Parathyroid adenoma (tissue), 2 donors: ENCODE data around the gene CWC27.

ENCODE experiments used
- H2AFZ ChIP-seq: fragments of 300-600 bp; sonication (generic); one replicate; pipeline ENCODE4 v1.7.0; 2017; ENCODE audit warnings: antibody characterized with exemption, mild to moderate bottlenecking
- H3K27ac ChIP-seq: fragments of 300-600 bp; sonication (generic); one replicate; pipeline ENCODE4 v1.7.0; 2017
- H3K27me3 ChIP-seq: fragments of 300-600 bp; sonication (generic); one replicate; pipeline ENCODE4 v1.7.0; 2017; ENCODE audit warnings: low read length; ENCODE audit not compliant: control insufficient read depth, insufficient read depth
- H3K36me3 ChIP-seq: fragments of 300-600 bp; sonication (generic); one replicate; pipeline ENCODE4 v1.7.0; 2017; ENCODE audit warnings: low read length; ENCODE audit not compliant: control insufficient read depth, insufficient read depth
- H3K4me1 ChIP-seq: fragments of 300-600 bp; sonication (generic); one replicate; pipeline ENCODE4 v1.7.0; 2017; ENCODE audit warnings: control low read depth
- H3K4me2 ChIP-seq: fragments of 300-600 bp; sonication (generic); one replicate; pipeline ENCODE4 v1.7.0; 2017; ENCODE audit warnings: low read length
- H3K4me3 ChIP-seq: fragments of 300-600 bp; sonication (generic); one replicate; pipeline ENCODE4 v1.7.0; 2017; ENCODE audit warnings: low read depth, low read length
- H3K79me2 ChIP-seq: fragments of 300-600 bp; sonication (generic); one replicate; pipeline ENCODE4 v1.7.0; 2017; ENCODE audit warnings: control low read depth
- H3K9ac ChIP-seq: fragments of 300-600 bp; sonication (generic); one replicate; pipeline ENCODE4 v1.7.0; 2017; ENCODE audit warnings: mild to moderate bottlenecking
- H3K9me3 ChIP-seq: fragments of 300-600 bp; sonication (generic); one replicate; pipeline ENCODE4 v1.7.0; 2017; ENCODE audit warnings: low read length; ENCODE audit not compliant: control insufficient read depth
- CTCF ChIP-seq: fragments of 300-600 bp; sonication (generic); IDR thresholded peaks from one replicate; pipeline ENCODE4 v1.7.0; 2017; ENCODE audit warnings: antibody characterized with exemption, mild to moderate bottlenecking
- donor health status: primary hyperparathyroidism.

Gene CWC27

GRCh38 chr5:64768358-64769312 is at the start of gene CWC27, which contains the start of gene SREK1IP1:
CWC27 (plus strand) TSS chr5:64768930; CDS start chr5:64769147, 217 bp downstream.
SREK1IP1 (minus strand) TSS chr5:64768691; CDS start chr5:64768517, 174 bp downstream.
- peak within 1 kb of the TSS; percentile 80 for H3K4me3 ChIP-seq
- H3K9ac ChIP-seq: peak within 1 kb of the TSS; percentile 57
- peaks cover 57% of the 10 kb centered on the region for H3K79me2 ChIP-seq
- peak; percentile 19 for TF ChIP-seq CTCF
- H2AFZ ChIP-seq: peak within 1 kb of the TSS; percentile 96
- peaks cover 14% of the 10 kb centered on the region for H3K4me1 ChIP-seq
- peak within 1 kb of the TSS; percentile 81 for H3K4me2 ChIP-seq
- no peaks in the 10 kb centered on the region for H3K27me3 ChIP-seq
- no peaks in the 10 kb centered on the region for H3K36me3 ChIP-seq
- no peaks in the 10 kb centered on the region for H3K9me3 ChIP-seq
- peak within 1 kb of the TSS; percentile 89 for H3K27ac ChIP-seq

- Histone ChIP-seq H3K27me3 (no peaks in the 10 kb centered on the region), H2AFZ (no peak overlapping the region), H3K4me2 (no peak overlapping the region), H3K9me3 (no peaks in the 10 kb centered on the region), H3K79me2 (no peaks in the 10 kb centered on the region), H3K4me3 (no peak overlapping the region), H3K9ac (no peak overlapping the region), H3K4me1 (no peaks in the 10 kb centered on the region), H3K36me3 (no peaks in the 10 kb centered on the region), H3K27ac (no peak overlapping the region)
- no peak for TF ChIP-seq CTCF
Observed at GRCh38 chr5:64722588-64722987, 46.1 kb upstream of the CWC27 start.

- H3K4me1 ChIP-seq: no peaks in the 10 kb centered on the region
- TF ChIP-seq CTCF: no peak
- H3K79me2 ChIP-seq: no peaks in the 10 kb centered on the region
- H3K36me3 ChIP-seq: no peaks in the 10 kb centered on the region
- H3K9me3 ChIP-seq: no peaks in the 10 kb centered on the region
- H3K9ac ChIP-seq: no peak overlapping the region
- H3K4me2 ChIP-seq: no peak overlapping the region
- H3K27ac ChIP-seq: no peak overlapping the region
- H3K27me3 ChIP-seq: no peaks in the 10 kb centered on the region
- H2AFZ ChIP-seq: no peak overlapping the region
- no peak overlapping the region for H3K4me3 ChIP-seq
Observed at GRCh38 chr5:64727150-64727549, 41.6 kb upstream of the CWC27 start.

GRCh38 chr5:64742411-64742810 is 26.3 kb upstream of the CWC27 start:
- Histone ChIP-seq H3K27me3 (no peaks in the 10 kb centered on the region), H2AFZ (no peak overlapping the region), H3K79me2 (peaks cover 2% of the 10 kb centered on the region), H3K9ac (no peak overlapping the region), H3K4me3 (no peak overlapping the region), H3K27ac (no peak overlapping the region), H3K4me1 (no peaks in the 10 kb centered on the region), H3K36me3 (no peaks in the 10 kb centered on the region), H3K9me3 (no peaks in the 10 kb centered on the region), H3K4me2 (no peak overlapping the region)
- TF ChIP-seq CTCF: no peak
